Astrocyte of the spinal cord (primary cell): ENCODE results near the gene VPS51.

ENCODE experiments used
- DNase-seq: peaks from one replicate; pipeline ENCODE4 v3.0.0; 2011; ENCODE audit warnings: low read depth, low spot score
- H3K4me3 ChIP-seq: 2 replicates; pipeline ENCODE4 v1.5.1; 2011; ENCODE audit warnings: low read depth, mild to moderate bottlenecking, low read length, moderate library complexity
- CTCF ChIP-seq: IDR thresholded peaks from 2 replicates; pipeline ENCODE4 v1.5.1; 2012; ENCODE audit warnings: low read depth, mild to moderate bottlenecking, low read length, inconsistent platforms
- in situ Hi-C: cut with HindIII; loops from 2 replicates; pipeline ENCODE4 v1.10.0; 2017; ENCODE audit warnings: low sequenced_read_pairs

The VPS51 gene

GRCh38 chr11:65150509-65151299, 54.7 kb downstream of the VPS51 start:
- in situ Hi-C loops: no loop called here
- no peak for TF ChIP-seq CTCF
- DNase-seq: peak; percentile 90
- no peak overlapping the region for H3K4me3 ChIP-seq

GRCh38 chr11:65151331-65151899, 55.4 kb downstream of the VPS51 start:
- in situ Hi-C loops: no loop called here
- TF ChIP-seq CTCF: no peak
- no peak overlapping the region for H3K4me3 ChIP-seq
- no peak for DNase-seq

- in situ Hi-C loops: no loop called here
- no peak for DNase-seq
- TF ChIP-seq CTCF: no peak
- no peak overlapping the region for H3K4me3 ChIP-seq
These were observed 56.1 kb downstream of the VPS51 start for GRCh38 chr11:65152122-65152521.

- in situ Hi-C loops: no loop called here
- H3K4me3 ChIP-seq: no peak overlapping the region
- no peak for TF ChIP-seq CTCF
- DNase-seq: no peak
These were observed 60.2 kb downstream of the VPS51 start for GRCh38 chr11:65156256-65156655.

- in situ Hi-C loops: no loop called here
- no peak overlapping the region for H3K4me3 ChIP-seq
- no peak for TF ChIP-seq CTCF
- DNase-seq: no peak
These were observed 60.9 kb downstream of the VPS51 start for GRCh38 chr11:65156926-65157325.

- no peak for DNase-seq
- in situ Hi-C loops: no loop called here
- no peak overlapping the region for H3K4me3 ChIP-seq
- TF ChIP-seq CTCF: no peak
These were observed 61.3 kb downstream of the VPS51 start for GRCh38 chr11:65157336-65157735.
